Activated CD8-positive, alpha-beta memory T cell treated with anti-CD3 and anti-CD28 coated beads for 1 hour (primary cell): ENCODE data around the gene SPDYE4.

ENCODE experiments used
- DNase-seq, 2 donors: peaks; one replicate each; pipeline ENCODE4 v3.0.0-alpha.2; 2020; ENCODE audit warnings: low read depth in 1 of 2; ENCODE audit errors: extremely low read depth in 1 of 2

SPDYE4 gene

GRCh38 chr17:8713878-8714277 lies 44.5 kb downstream of the SPDYE4 start:
- no peak for DNase-seq

- no peak for DNase-seq
Measured at GRCh38 chr17:8713315-8713714, 45.0 kb downstream of the SPDYE4 start.

- no peak for DNase-seq
Measured at GRCh38 chr17:8712698-8713097, 45.6 kb downstream of the SPDYE4 start.

- DNase-seq, result no peak
Measured at GRCh38 chr17:8711291-8711690, 47.1 kb downstream of the SPDYE4 start.

GRCh38 chr17:8710813-8711212 lies 47.5 kb downstream of the SPDYE4 start:
- DNase-seq, result no peak

- no peak for DNase-seq
Measured at GRCh38 chr17:8709006-8709405, 49.3 kb downstream of the SPDYE4 start.

- no peak for DNase-seq
Measured at GRCh38 chr17:8708025-8708461, 50.3 kb downstream of the SPDYE4 start.

GRCh38 chr17:8707332-8708024 lies 50.9 kb downstream of the SPDYE4 start:
- DNase-seq, result no peak

- no peak for DNase-seq
Measured at GRCh38 chr17:8706431-8706830, 51.9 kb downstream of the SPDYE4 start.

GRCh38 chr17:8705427-8705826 lies 52.9 kb downstream of the SPDYE4 start:
- no peak for DNase-seq

- no peak for DNase-seq
Measured at GRCh38 chr17:8703001-8703400, 55.3 kb downstream of the SPDYE4 start.

GRCh38 chr17:8701754-8702153 lies 56.6 kb downstream of the SPDYE4 start:
- no peak for DNase-seq

GRCh38 chr17:8701221-8701620 lies 57.1 kb downstream of the SPDYE4 start:
- no peak for DNase-seq
